K562 (cell line): ENCODE data around the gene MKRN2OS. TPM values are rescaled to one million over a fixed set of nuclear protein-coding genes. Genes with fewer than 3 reads are reported as not detected.
A peak's percentile ranks its signal among the peaks of the same experiment; 100 is the strongest.

ENCODE experiments used
- EZH2 ChIP-seq: IDR thresholded peaks from 2 replicates; pipeline ENCODE4 v1.6.1; 2012; ENCODE audit warnings: low read depth, mild to moderate bottlenecking, inconsistent platforms, low read length, borderline replicate concordance
- FOXA3 ChIP-seq, 2 experiments: fragments of 450-650 bp in 1 of 2; sonication (generic) in 1 of 2; formaldehyde crosslinking; IDR thresholded peaks in 1 of 2; conservative IDR thresholded peaks in 1 of 2; 2 replicates each; pipeline versions ENCODE4 v1.4.0 to v1.8.0; 2020 to 2022; ENCODE audit warnings: mild to moderate bottlenecking in 2 of 2, missing genetic modification reagents in 1 of 2
- IFI16 ChIP-seq: fragments of 250-450 bp; sonication (Bioruptor Pico); IDR thresholded peaks from 2 replicates; pipeline ENCODE4 v2.1.2; 2022; ENCODE audit warnings: mild to moderate bottlenecking, inconsistent platforms
- KDM5B ChIP-seq: fragments of 200-600 bp; sonication (generic); IDR thresholded peaks from 2 replicates; pipeline ENCODE4 v1.6.1; 2012; ENCODE audit warnings: low read depth, mild to moderate bottlenecking, moderate library complexity, low read length, control low read depth, inconsistent platforms; ENCODE audit not compliant: insufficient replicate concordance
- MLX ChIP-seq, 2 experiments: fragments of 450-650 bp in 1 of 2; sonication (generic) in 1 of 2; formaldehyde crosslinking; conservative IDR thresholded peaks; 2 replicates each; pipeline versions ENCODE4 v1.4.0 to v1.8.1; 2020 to 2022; ENCODE audit warnings: mild to moderate bottlenecking in 1 of 2, missing genetic modification reagents in 1 of 2
- MTA2 ChIP-seq: fragments of 450-650 bp; IDR thresholded peaks from 2 replicates; pipeline ENCODE4 v1.6.1; 2016; ENCODE audit warnings: low read depth
- POLR3G ChIP-seq: IDR thresholded peaks from 2 replicates; pipeline ENCODE4 v1.6.1; 2011; ENCODE audit not compliant: insufficient read length, insufficient replicate concordance; ENCODE audit errors: extremely low read depth
- PRMT5 ChIP-seq: sonication (generic); formaldehyde crosslinking; IDR thresholded peaks from 2 replicates; pipeline ENCODE4 v1.5.0; 2020; ENCODE audit warnings: missing genetic modification reagents
- RREB1 ChIP-seq: fragments of 250-450 bp; sonication (Bioruptor Pico); IDR thresholded peaks from 2 replicates; pipeline ENCODE4 v1.4.0; 2020
- SNAPC5 ChIP-seq: fragments of 250-450 bp; sonication (Bioruptor Pico); IDR thresholded peaks from 2 replicates; pipeline ENCODE4 v1.8.0; 2021; ENCODE audit warnings: moderate library complexity, mild to moderate bottlenecking, inconsistent platforms
- ZNF124 ChIP-seq: sonication (generic); formaldehyde crosslinking; IDR thresholded peaks from 2 replicates; pipeline ENCODE4 v1.8.1; 2022; ENCODE audit warnings: missing genetic modification reagents
- ZNF253 ChIP-seq: fragments of 250-450 bp; sonication (Bioruptor Pico); conservative IDR thresholded peaks from 2 replicates; pipeline ENCODE4 v1.6.1; 2021; ENCODE audit warnings: mild to moderate bottlenecking
- ZNF263 ChIP-seq: sonication (generic); formaldehyde crosslinking; IDR thresholded peaks from 2 replicates; pipeline ENCODE4 v1.8.0; 2022; ENCODE audit warnings: mild to moderate bottlenecking, missing genetic modification reagents, borderline replicate concordance
- ZNF444 ChIP-seq: fragments of 250-450 bp; sonication (Bioruptor Pico); IDR thresholded peaks from 2 replicates; pipeline ENCODE4 v1.4.0; 2020; ENCODE audit warnings: mild to moderate bottlenecking, moderate library complexity
- ZNF586 ChIP-seq: fragments of 450-650 bp; formaldehyde crosslinking; conservative IDR thresholded peaks from 2 replicates; pipeline ENCODE4 v1.4.0; 2020; ENCODE audit warnings: mild to moderate bottlenecking, moderate library complexity
- ZNF699 ChIP-seq: fragments of 250-450 bp; sonication (Bioruptor Pico); IDR thresholded peaks from 2 replicates; pipeline ENCODE4 v1.8.0; 2021; ENCODE audit warnings: mild to moderate bottlenecking, moderate library complexity; ENCODE audit not compliant: insufficient replicate concordance
- polyA plus RNA-seq, 8 experiments: library from polyadenylated mRNA; depleted of rRNA in 4 of 8; stranded (reverse) in 5 of 8; unstranded in 3 of 8; fragments of >200 nt; fragmentation: Nextera tagmentation in 2 of 8; fragmentation: Illumina TruSeq in 1 of 8; extraction: Ambion mirVana in 2 of 8; extraction: Trizol in 1 of 8; gene quantifications; 2 replicates each; pipeline versions ENCODE4 v1.2.1 to v1.2.3, GENCODE V29; 2011 to 2014; ENCODE audit warnings: inconsistent platforms in 1 of 8, missing spikeins in 1 of 8
- total RNA-seq, 7 experiments: library from RNA; depleted of rRNA in 6 of 7; stranded (reverse); fragments of >200 nt in 6 of 7; fragmentation: Illumina TruSeq in 2 of 7; extraction: Trizol in 2 of 7; gene quantifications; 2 replicates each; pipeline versions ENCODE4 v1.2.1 to v1.2.3, GENCODE V29; 2011 to 2021; ENCODE audit warnings: low replicate concordance in 1 of 7
- TF ChIP-seq, protein P1 (sequence below): fragments of 450-650 bp; conservative IDR thresholded peaks from 2 replicates; pipeline ENCODE4 v1.6.1; 2016; ENCODE audit warnings: missing genetic modification characterization, low read depth, mild to moderate bottlenecking, missing compliant biosample characterization, moderate library complexity
- TF ChIP-seq, protein P2 (sequence below): IDR thresholded peaks from 2 replicates; pipeline ENCODE4 v1.6.1; 2011; ENCODE audit not compliant: insufficient read length; ENCODE audit errors: extremely low read depth

MKRN2OS gene
- total and polyA plus RNA-seq, 9 of the 15 experiments (the other 6 are each of a cell fraction or from before 2014, with no cell fraction given): 0.11 to 0.27 (median 0.17) TPM; not detected in 6

DNA sequence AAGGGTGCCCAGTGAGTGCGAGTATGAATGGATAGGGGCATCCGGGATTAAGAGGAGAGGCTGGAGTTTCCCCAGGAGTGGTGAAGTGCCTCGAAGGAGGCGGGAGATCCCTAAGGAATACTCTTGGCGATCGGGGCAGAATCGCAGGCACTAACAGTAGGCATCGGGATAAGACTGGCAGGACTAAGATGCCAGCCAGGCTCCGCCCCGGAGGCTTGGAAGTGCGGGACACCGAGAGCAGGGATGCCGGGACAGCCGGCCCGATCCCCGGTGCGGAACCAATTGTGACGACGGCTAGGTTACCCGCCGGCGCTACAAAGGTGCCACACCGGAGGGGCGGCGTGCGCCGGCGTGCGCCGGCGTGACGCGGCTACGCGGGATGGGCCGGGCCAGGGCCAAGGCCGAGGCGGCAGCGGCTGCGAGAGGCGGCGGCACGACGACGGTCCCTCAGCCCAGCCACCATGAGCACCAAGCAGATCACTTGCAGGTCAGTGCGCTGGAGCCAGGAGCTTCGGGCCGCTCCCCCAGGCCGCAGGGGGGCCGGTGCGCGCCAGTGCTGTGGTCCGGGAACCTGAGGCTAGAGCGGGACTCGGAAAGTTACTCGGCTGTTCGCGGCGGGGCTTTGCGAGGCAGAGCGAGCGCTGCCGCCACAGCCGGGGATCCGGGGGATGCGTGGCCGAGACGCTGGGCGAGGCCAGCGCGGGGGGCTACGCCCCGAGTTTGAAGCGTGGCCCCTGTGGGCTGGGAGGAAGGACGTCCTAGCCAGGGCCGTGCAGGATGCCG, 11.6 kb upstream of the MKRN2OS start, which contains the start of gene MKRN2 (continued):
- TF ChIP-seq POLR3G: no peak
- no peak for TF ChIP-seq ZNF586 (CRISPR knock-in tag)
- TF ChIP-seq ZNF444 (CRISPR knock-in tag): no peak
- TF ChIP-seq, protein P1, sequence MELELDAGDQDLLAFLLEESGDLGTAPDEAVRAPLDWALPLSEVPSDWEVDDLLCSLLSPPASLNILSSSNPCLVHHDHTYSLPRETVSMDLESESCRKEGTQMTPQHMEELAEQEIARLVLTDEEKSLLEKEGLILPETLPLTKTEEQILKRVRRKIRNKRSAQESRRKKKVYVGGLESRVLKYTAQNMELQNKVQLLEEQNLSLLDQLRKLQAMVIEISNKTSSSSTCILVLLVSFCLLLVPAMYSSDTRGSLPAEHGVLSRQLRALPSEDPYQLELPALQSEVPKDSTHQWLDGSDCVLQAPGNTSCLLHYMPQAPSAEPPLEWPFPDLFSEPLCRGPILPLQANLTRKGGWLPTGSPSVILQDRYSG: no peak
- no peak for TF ChIP-seq ZNF699 (CRISPR knock-in tag)
- TF ChIP-seq SNAPC5 (CRISPR knock-in tag): no peak
- no peak for TF ChIP-seq EZH2
- TF ChIP-seq, protein P2, sequence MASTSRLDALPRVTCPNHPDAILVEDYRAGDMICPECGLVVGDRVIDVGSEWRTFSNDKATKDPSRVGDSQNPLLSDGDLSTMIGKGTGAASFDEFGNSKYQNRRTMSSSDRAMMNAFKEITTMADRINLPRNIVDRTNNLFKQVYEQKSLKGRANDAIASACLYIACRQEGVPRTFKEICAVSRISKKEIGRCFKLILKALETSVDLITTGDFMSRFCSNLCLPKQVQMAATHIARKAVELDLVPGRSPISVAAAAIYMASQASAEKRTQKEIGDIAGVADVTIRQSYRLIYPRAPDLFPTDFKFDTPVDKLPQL: peak; percentile 61
- TF ChIP-seq IFI16: no peak
- no peak for TF ChIP-seq MTA2
- TF ChIP-seq ZNF263: peak; percentile 69; the same call in 1 of the 2 replicates
- TF ChIP-seq ZNF124 (CRISPR knock-in tag): peak; percentile 82; the same call in 1 of the 2 replicates
- peak; percentile 87; the same call in 1 of the 2 replicates for TF ChIP-seq RREB1 (CRISPR knock-in tag)
- no peak for TF ChIP-seq PRMT5 (CRISPR knock-in tag)
- TF ChIP-seq KDM5B: peak; percentile 99
- 0 out of 4 replicates have a peak, but pooled peaks of 1 of the 2 experiments have one; percentile 27 for TF ChIP-seq MLX (CRISPR knock-in tag; conservative IDR thresholded peaks at IDR 0.05)
- TF ChIP-seq ZNF253: no peak
- TF ChIP-seq FOXA3 (CRISPR knock-in tag; conservative IDR thresholded peaks at IDR 0.05 in 1 of 2, IDR thresholded peaks at IDR 0.05 in 1 of 2): peak in 1 of 2 experiments; percentile 52; a peak in 1 of 4 replicates
